GM12875 (cell line): ENCODE measurements around the gene CXCR4.

Experiments
- H3K4me3 ChIP-seq: one replicate; pipeline ENCODE4 v1.5.1; 2011; ENCODE audit warnings: low read depth, low read length, control low read depth
- TF ChIP-seq, protein P1 (sequence below): IDR thresholded peaks from 2 replicates; pipeline ENCODE4 v1.5.1; 2011; ENCODE audit warnings: low read depth, mild to moderate bottlenecking, control low read depth, inconsistent platforms, low read length, moderate library complexity, borderline replicate concordance; ENCODE audit not compliant: insufficient read depth

CXCR4 gene

DNA sequence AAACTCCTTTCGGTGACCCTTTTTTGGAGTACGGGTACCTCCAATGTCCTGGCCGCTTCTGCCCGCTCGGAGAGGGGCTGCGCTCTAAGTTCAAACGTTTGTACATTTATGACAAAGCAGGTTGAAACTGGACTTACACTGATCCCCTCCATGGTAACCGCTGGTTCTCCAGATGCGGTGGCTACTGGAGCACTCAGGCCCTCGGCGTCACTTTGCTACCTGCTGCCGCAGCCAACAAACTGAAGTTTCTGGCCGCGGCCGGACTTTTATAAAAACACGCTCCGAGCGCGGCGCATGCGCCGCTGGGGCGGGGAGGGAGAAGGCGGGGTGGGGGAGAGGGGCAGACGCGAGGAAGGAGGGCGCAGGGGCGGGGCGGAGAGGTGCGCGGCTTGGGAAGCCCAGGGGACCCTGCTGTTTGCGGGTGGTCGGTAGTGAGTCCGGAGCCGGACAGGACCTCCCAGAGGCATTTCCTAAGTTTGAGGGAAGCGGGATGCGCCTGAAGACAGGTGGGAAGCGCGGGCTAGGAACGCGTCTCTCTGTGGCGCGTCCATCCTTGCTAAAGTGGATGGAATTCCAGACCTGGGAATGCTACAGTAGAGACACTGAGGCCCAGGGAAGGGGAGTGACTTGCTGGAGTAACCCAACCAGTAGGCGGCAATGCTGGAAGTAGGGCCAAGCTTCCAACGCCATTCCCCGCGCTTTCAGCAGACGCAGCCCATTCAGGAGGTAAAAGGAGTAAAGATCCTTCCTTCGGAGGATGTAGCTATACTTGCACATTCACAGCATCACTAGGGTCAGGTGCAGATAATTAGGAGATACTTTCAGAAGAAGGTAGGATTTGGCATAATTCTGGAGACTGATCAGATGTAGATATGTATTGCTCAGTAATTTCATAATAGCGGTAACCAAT, at the start of gene CXCR4:
CXCR4 (minus strand) TSS at position 241 of the 910 bp plus-strand sequence; CDS start at position 152, 89 bp downstream.
- TF ChIP-seq, protein P1, sequence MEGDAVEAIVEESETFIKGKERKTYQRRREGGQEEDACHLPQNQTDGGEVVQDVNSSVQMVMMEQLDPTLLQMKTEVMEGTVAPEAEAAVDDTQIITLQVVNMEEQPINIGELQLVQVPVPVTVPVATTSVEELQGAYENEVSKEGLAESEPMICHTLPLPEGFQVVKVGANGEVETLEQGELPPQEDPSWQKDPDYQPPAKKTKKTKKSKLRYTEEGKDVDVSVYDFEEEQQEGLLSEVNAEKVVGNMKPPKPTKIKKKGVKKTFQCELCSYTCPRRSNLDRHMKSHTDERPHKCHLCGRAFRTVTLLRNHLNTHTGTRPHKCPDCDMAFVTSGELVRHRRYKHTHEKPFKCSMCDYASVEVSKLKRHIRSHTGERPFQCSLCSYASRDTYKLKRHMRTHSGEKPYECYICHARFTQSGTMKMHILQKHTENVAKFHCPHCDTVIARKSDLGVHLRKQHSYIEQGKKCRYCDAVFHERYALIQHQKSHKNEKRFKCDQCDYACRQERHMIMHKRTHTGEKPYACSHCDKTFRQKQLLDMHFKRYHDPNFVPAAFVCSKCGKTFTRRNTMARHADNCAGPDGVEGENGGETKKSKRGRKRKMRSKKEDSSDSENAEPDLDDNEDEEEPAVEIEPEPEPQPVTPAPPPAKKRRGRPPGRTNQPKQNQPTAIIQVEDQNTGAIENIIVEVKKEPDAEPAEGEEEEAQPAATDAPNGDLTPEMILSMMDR = peak; percentile 13; the same call in 1 of the 2 replicates
- peak within 1 kb of the TSS; percentile 77 for H3K4me3 ChIP-seq

DNA sequence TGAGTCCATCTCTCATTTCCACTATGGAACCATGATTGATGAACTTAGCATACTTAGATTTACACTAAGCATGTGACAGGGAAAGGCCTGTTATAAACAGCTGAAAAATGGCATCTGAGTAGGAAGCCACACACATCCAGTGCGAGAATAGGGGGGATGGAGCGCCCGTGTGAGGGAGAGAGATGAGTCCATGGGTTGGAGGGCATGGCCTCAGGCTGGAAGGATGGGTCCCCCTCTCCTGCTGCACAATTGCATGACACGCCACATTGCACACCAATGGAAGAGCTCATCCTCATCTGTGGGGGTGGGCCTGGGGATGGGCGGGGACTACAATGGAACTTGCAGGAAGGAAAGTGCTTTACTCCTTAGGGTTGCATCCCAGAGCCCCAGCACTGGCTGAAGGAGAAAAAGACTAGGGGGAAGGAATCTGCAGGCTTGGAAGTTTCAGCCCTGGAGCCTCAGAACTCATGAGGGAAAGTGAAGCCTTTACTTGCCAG, 46.4 kb upstream of the CXCR4 start:
- no peak overlapping the region for H3K4me3 ChIP-seq
- TF ChIP-seq, protein P1 = no peak

DNA sequence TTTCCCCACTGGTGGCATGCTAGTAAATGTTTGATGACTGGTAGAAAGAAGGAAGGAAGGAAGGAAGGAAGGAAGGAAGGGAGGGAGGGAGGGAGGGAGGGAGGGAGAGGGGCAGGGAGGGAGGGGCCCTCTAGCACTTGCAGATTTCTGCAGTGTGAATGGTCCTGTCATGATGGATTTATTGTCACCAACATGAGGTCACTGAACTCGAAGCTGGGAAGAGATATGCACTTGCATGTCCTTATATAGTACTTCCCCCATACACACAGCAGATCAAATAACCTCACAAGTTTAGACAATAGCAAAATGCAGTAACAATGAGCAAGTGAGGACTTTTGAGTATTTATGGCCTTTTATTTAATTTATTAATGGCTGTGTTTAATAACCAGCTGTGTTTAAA, 44.5 kb upstream of the CXCR4 start:
- H3K4me3 ChIP-seq = no peak overlapping the region
- TF ChIP-seq, protein P1 = no peak

DNA sequence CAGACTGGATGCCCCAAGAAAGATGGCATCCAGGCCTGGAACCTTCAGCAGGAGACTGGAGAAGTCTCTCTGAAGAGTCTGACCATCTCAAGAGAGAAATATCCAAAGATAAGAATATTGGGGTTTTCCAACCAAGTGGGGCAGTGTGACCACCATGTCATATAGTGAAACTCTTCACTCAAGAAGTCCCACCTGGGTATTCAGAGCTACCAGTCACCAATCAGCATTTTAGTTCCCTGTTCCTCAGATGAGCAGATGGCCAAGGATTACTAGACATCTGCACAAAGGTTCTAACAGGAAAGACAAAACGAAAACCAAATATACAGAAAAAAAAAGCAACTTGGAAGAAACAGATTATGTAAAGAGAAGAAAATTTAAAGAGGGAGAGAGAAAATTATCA, 38.5 kb upstream of the CXCR4 start:
- TF ChIP-seq, protein P1 = no peak
- no peak overlapping the region for H3K4me3 ChIP-seq

DNA sequence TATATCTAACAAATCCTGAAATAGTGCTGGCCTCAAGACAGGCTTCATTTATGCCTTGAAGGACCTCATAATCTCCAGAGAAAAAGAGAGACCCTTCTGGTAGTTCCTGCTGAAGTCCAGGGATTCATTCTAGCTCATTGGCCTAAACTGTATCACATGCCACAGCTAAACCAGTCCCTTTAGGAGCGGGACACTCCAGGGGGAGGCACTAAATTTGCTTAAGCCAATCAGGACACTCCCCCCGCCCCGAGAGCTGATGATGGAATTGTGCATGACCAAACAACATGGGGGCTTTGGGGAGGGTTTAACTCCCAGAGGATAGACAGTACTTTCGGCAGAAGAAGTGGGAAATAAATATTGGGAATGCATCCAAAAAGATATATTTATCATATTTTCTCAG, 36.4 kb upstream of the CXCR4 start:
- H3K4me3 ChIP-seq = no peak overlapping the region
- TF ChIP-seq, protein P1 = no peak

DNA sequence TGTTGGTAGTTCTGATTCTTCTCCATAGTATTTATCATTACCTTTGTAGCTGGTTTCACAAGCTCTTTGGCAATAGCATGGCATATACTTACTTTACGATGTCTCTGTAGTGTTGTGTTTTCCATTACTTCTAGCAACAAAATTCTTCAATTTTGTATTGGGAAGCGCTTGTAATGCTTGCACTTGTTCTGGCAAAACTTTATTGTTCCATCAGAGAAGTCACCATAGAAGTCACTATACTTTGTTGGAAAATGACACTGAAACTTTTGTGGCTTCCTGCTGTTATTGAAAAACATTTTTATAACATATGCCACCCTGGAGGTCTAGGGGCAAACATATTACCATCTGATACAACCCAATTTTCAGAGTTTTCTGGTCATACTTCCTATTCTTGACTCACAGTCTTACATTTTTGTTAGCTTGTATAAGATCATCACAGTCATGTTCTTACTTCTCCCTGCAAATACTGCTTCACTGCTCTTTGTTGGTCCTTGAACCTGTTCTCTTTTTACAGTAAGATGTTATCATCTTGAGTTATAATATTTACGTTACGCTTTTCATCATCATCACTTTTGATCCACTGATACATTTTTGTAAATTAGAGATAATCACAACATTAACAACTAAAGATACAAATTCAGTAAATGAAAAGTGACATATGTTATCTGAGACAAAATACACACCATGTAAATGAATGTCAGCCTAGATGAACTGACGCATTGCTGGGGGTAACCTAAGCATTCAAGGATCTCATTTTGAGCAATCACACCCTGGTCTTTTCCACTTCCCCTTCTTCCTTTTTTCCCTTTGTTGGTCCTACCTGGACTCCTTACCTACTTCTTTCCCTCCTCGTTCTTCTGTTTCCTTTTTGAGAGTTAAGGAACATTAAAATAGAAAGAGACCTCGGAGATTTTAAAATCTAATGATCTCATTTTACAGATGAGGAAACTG, 33.3 kb upstream of the CXCR4 start:
- H3K4me3 ChIP-seq = no peak overlapping the region
- TF ChIP-seq, protein P1 = no peak
